ENCODE data around the gene UNC13C. TPM values are rescaled to one million over a fixed set of nuclear protein-coding genes. Genes with fewer than 3 reads are reported as not detected.

The UNC13C gene
- total and polyA plus RNA-seq, 4 donors = 0.05 to 16.0 (median 0.12) TPM; not detected in 1

- H3K9ac ChIP-seq (ENCODE audit: insufficient read depth in 1 of 2, low read length in 2 of 2) = no peak overlapping the region
- H3K27me3 ChIP-seq (ENCODE audit: control insufficient read depth in 3 of 3, insufficient read depth in 3 of 3, low read length in 2 of 3) = no peaks in the 10 kb centered on the region
- TF ChIP-seq CTCF (IDR thresholded peaks at IDR 0.05; ENCODE audit: control extremely low read depth, extremely low read depth) = no peak
- H3K4me3 ChIP-seq = no peak overlapping the region
- ATAC-seq (ENCODE audit: insufficient read depth, low FRiP score) = no peak
- no peaks in the 10 kb centered on the region for H3K9me3 ChIP-seq (ENCODE audit: control insufficient read depth in 4 of 4, insufficient read depth in 3 of 4, low read length in 3 of 4)
- no peak overlapping the region for H3K27ac ChIP-seq (ENCODE audit: low read depth in 1 of 2, low read length in 1 of 2)
- WGBS, 2 donors = 87 to 92% methylated on average over 7 of the region's 7 CpGs
- no peaks in the 10 kb centered on the region for H3K4me1 ChIP-seq (ENCODE audit: control insufficient read depth in 5 of 5, insufficient read depth in 5 of 5, low read length in 5 of 5)
- DNase-seq = no peak
- no peaks in the 10 kb centered on the region for H3K36me3 ChIP-seq (ENCODE audit: control insufficient read depth in 4 of 4, insufficient read depth in 4 of 4, low read length in 4 of 4)
These were observed 105.8 kb downstream of the UNC13C start for GRCh38 chr15:54083991-54084390.

GRCh38 chr15:54088837-54089236 lies 110.6 kb downstream of the UNC13C start:
- Histone ChIP-seq H3K36me3 (ENCODE audit: control insufficient read depth in 4 of 4, insufficient read depth in 4 of 4, low read length in 4 of 4) (no peaks in the 10 kb centered on the region), H3K9me3 (ENCODE audit: control insufficient read depth in 4 of 4, insufficient read depth in 3 of 4, low read length in 3 of 4) (no peaks in the 10 kb centered on the region), H3K27me3 (ENCODE audit: control insufficient read depth in 3 of 3, insufficient read depth in 3 of 3, low read length in 2 of 3) (no peaks in the 10 kb centered on the region), H3K4me3 (no peak overlapping the region), H3K9ac (ENCODE audit: insufficient read depth in 1 of 2, low read length in 2 of 2) (no peak overlapping the region), H3K4me1 (ENCODE audit: control insufficient read depth in 5 of 5, insufficient read depth in 5 of 5, low read length in 5 of 5) (no peaks in the 10 kb centered on the region), H3K27ac (ENCODE audit: low read depth in 1 of 2, low read length in 1 of 2) (no peak overlapping the region)
- WGBS, 2 donors = 89 to 95% methylated on average over 2 of the region's 2 CpGs
- no peak for DNase-seq
- ATAC-seq (ENCODE audit: insufficient read depth, low FRiP score) = no peak
- TF ChIP-seq CTCF (IDR thresholded peaks at IDR 0.05; ENCODE audit: control extremely low read depth, extremely low read depth) = no peak

GRCh38 chr15:54089776-54090175 lies 111.5 kb downstream of the UNC13C start:
- Histone ChIP-seq H3K4me1 (ENCODE audit: control insufficient read depth in 5 of 5, insufficient read depth in 5 of 5, low read length in 5 of 5) (no peaks in the 10 kb centered on the region), H3K27ac (ENCODE audit: low read depth in 1 of 2, low read length in 1 of 2) (no peak overlapping the region), H3K9ac (ENCODE audit: insufficient read depth in 1 of 2, low read length in 2 of 2) (no peak overlapping the region), H3K4me3 (no peak overlapping the region), H3K36me3 (ENCODE audit: control insufficient read depth in 4 of 4, insufficient read depth in 4 of 4, low read length in 4 of 4) (peaks cover 0 to 2% (median 0%) of the 10 kb centered on the region in 4 donors), H3K27me3 (ENCODE audit: control insufficient read depth in 3 of 3, insufficient read depth in 3 of 3, low read length in 2 of 3) (no peaks in the 10 kb centered on the region), H3K9me3 (ENCODE audit: control insufficient read depth in 4 of 4, insufficient read depth in 3 of 4, low read length in 3 of 4) (no peaks in the 10 kb centered on the region)
- no peak for DNase-seq
- no peak for ATAC-seq (ENCODE audit: insufficient read depth, low FRiP score)
- 85 to 86% methylated on average over 3 of the region's 3 CpGs for WGBS, 2 donors
- TF ChIP-seq CTCF (IDR thresholded peaks at IDR 0.05; ENCODE audit: control extremely low read depth, extremely low read depth) = no peak

- no peak overlapping the region for H3K27ac ChIP-seq (ENCODE audit: low read depth in 1 of 2, low read length in 1 of 2)
- H3K4me3 ChIP-seq = no peak overlapping the region
- H3K4me1 ChIP-seq (ENCODE audit: control insufficient read depth in 5 of 5, insufficient read depth in 5 of 5, low read length in 5 of 5) = no peaks in the 10 kb centered on the region
- no peak for TF ChIP-seq CTCF (IDR thresholded peaks at IDR 0.05; ENCODE audit: control extremely low read depth, extremely low read depth)
- DNase-seq = no peak
- WGBS, 2 donors = 72 to 93% methylated on average over 2 of the region's 2 CpGs
- peaks cover 0 to 2% (median 0%) of the 10 kb centered on the region in 4 donors for H3K36me3 ChIP-seq (ENCODE audit: control insufficient read depth in 4 of 4, insufficient read depth in 4 of 4, low read length in 4 of 4)
- peaks cover 0 to 4% (median 0%) of the 10 kb centered on the region in 4 donors for H3K9me3 ChIP-seq (ENCODE audit: control insufficient read depth in 4 of 4, insufficient read depth in 3 of 4, low read length in 3 of 4)
- no peaks in the 10 kb centered on the region for H3K27me3 ChIP-seq (ENCODE audit: control insufficient read depth in 3 of 3, insufficient read depth in 3 of 3, low read length in 2 of 3)
- no peak for ATAC-seq (ENCODE audit: insufficient read depth, low FRiP score)
- H3K9ac ChIP-seq (ENCODE audit: insufficient read depth in 1 of 2, low read length in 2 of 2) = no peak overlapping the region
These were observed 113.4 kb downstream of the UNC13C start for GRCh38 chr15:54091651-54092050.

Measured in lung (tissue), 12 donors.